IMR-90 (cell line): ENCODE measurements around the gene PFN1. TPM values are rescaled to one million over a fixed set of nuclear protein-coding genes. Genes with fewer than 3 reads are reported as not detected.
A peak's percentile ranks its signal among the peaks of the same experiment; 100 is the strongest.

Experiments
- ATAC-seq: fragments of 200-7000 bp; cut with Tn5 transposase; 2 replicates; pipeline ENCODE4 v1.9.1; 2020; ENCODE audit warnings: low read depth, mild to moderate bottlenecking, moderate library complexity
- BruUV-seq: library from RNA; stranded (reverse); fragments of 400-500 nt; replicated peaks from 2 replicates; lab custom pipeline; 2021; lab: Mats Ljungman, UMichigan
- CTCF ChIA-PET: fragments of 300-600 bp; formaldehyde crosslinking; extraction: SDS; loops from one replicate; lab custom pipeline; 2021; ENCODE audit warnings: antibody characterized with exemption; lab: Yijun Ruan, JAX
- POLR2A ChIA-PET: fragments of 300-600 bp; sonication (Branson Sonifier 250); formaldehyde crosslinking; loops from one replicate; lab custom pipeline; 2022; ENCODE audit warnings: antibody characterized with exemption; ENCODE audit not compliant: unreplicated experiment; lab: Charles Lee
- DNase-seq: peaks from one replicate; pipeline ENCODE4 v3.0.0; 2013
- H2AFZ ChIP-seq: replicated peaks from 2 replicates; pipeline ENCODE3; 2013; ENCODE audit warnings: low read length, mild to moderate bottlenecking; ENCODE audit not compliant: poor library complexity
- H2AK5ac ChIP-seq: 2 replicates; pipeline ENCODE4 v1.6.1; 2013; ENCODE audit warnings: low read depth, low read length, inconsistent platforms
- H2AK9ac ChIP-seq: replicated peaks from 2 replicates; pipeline ENCODE3; 2013; ENCODE audit warnings: mild to moderate bottlenecking, low read depth, low read length, moderate library complexity; ENCODE audit not compliant: poor library complexity
- H2BK120ac ChIP-seq: 2 replicates; pipeline ENCODE4 v1.6.1; 2013; ENCODE audit warnings: low read depth, low read length, inconsistent platforms
- H2BK15ac ChIP-seq: 3 replicates; pipeline ENCODE4 v1.6.1; 2013; ENCODE audit warnings: low read depth, low read length, inconsistent platforms
- H2BK20ac ChIP-seq: 2 replicates; pipeline ENCODE4 v1.6.1; 2013; ENCODE audit warnings: low read depth, mild to moderate bottlenecking, inconsistent platforms, low read length, moderate library complexity
- H2BK5ac ChIP-seq: 2 replicates; pipeline ENCODE4 v1.6.1; 2013; ENCODE audit warnings: mild to moderate bottlenecking, low read depth, low read length, inconsistent platforms; ENCODE audit not compliant: poor library complexity, severe bottlenecking
- H3K14ac ChIP-seq: replicated peaks from 2 replicates; pipeline ENCODE4 v1.6.1; 2013; ENCODE audit warnings: low read depth, low read length, inconsistent platforms
- H3K18ac ChIP-seq: 2 replicates; pipeline ENCODE4 v1.6.1; 2013; ENCODE audit warnings: low read depth, low read length, control low read depth
- H3K23ac ChIP-seq: 2 replicates; pipeline ENCODE4 v1.6.1; 2013; ENCODE audit warnings: low read depth, low read length, inconsistent platforms
- H3K27ac ChIP-seq: 2 replicates; pipeline ENCODE4 v1.5.1; 2013; ENCODE audit warnings: mild to moderate bottlenecking, control low read depth, low read length; ENCODE audit not compliant: insufficient read depth
- H3K27me3 ChIP-seq: 2 replicates; pipeline ENCODE4 v1.6.1; 2013; ENCODE audit warnings: low read length; ENCODE audit not compliant: control insufficient read depth, insufficient read depth
- H3K36me3 ChIP-seq: 2 replicates; pipeline ENCODE4 v1.6.1; 2013; ENCODE audit warnings: low read length, mixed read lengths; ENCODE audit not compliant: control insufficient read depth, insufficient read depth
- H3K4ac ChIP-seq: 2 replicates; pipeline ENCODE4 v1.6.1; 2013; ENCODE audit warnings: low read depth, low read length, inconsistent platforms
- H3K4me1 ChIP-seq: 2 replicates; pipeline ENCODE4 v1.6.1; 2013; ENCODE audit warnings: low read length, mixed read lengths; ENCODE audit not compliant: control insufficient read depth, insufficient read depth
- H3K4me2 ChIP-seq: 2 replicates; pipeline ENCODE4 v1.6.1; 2013; ENCODE audit warnings: low read depth, mild to moderate bottlenecking, control low read depth, low read length, moderate library complexity
- H3K4me3 ChIP-seq: 2 replicates; pipeline ENCODE4 v1.5.1; 2013; ENCODE audit warnings: low read depth, mild to moderate bottlenecking, control low read depth, low read length, moderate library complexity; ENCODE audit not compliant: insufficient read depth
- H3K56ac ChIP-seq: 2 replicates; pipeline ENCODE4 v1.6.1; 2013; ENCODE audit warnings: low read length, inconsistent platforms; ENCODE audit not compliant: insufficient read depth; ENCODE audit errors: extremely low read depth
- H3K79me1 ChIP-seq, 2 experiments: 2 replicates each; pipeline ENCODE4 v1.6.1; 2013; ENCODE audit warnings: low read length in 2 of 2, inconsistent platforms in 1 of 2, low read depth in 1 of 2
- H3K9ac ChIP-seq: 2 replicates; pipeline ENCODE4 v1.6.1; 2013; ENCODE audit warnings: low read depth, low read length, control low read depth
- H3K9me1 ChIP-seq: 2 replicates; pipeline ENCODE4 v1.6.1; 2013; ENCODE audit warnings: low read length, inconsistent platforms; ENCODE audit not compliant: insufficient read depth
- H3K9me3 ChIP-seq: 2 replicates; pipeline ENCODE4 v1.6.1; 2013; ENCODE audit warnings: low read length; ENCODE audit not compliant: control insufficient read depth, insufficient read depth
- H4K20me1 ChIP-seq: 2 replicates; pipeline ENCODE4 v1.6.1; 2013; ENCODE audit warnings: low read length, inconsistent platforms; ENCODE audit not compliant: insufficient read depth
- H4K5ac ChIP-seq: 2 replicates; pipeline ENCODE4 v1.6.1; 2013; ENCODE audit warnings: mild to moderate bottlenecking, low read depth, low read length, control low read depth
- H4K8ac ChIP-seq, 2 experiments: 2 replicates each; pipeline ENCODE4 v1.6.1; 2013; ENCODE audit warnings: low read depth in 2 of 2, low read length in 2 of 2, control low read depth in 1 of 2, inconsistent platforms in 1 of 2
- H4K91ac ChIP-seq: 2 replicates; pipeline ENCODE4 v1.6.1; 2013; ENCODE audit warnings: low read depth, low read length, inconsistent platforms; ENCODE audit not compliant: insufficient read depth
- CHD1 ChIP-seq: IDR thresholded peaks from 2 replicates; pipeline ENCODE4 v1.6.1; 2012; ENCODE audit warnings: low read depth, low read length, improper control_type of control experiment
- POLR2A ChIP-seq: IDR thresholded peaks from 2 replicates; pipeline ENCODE4 v1.6.1; 2012; ENCODE audit warnings: mild to moderate bottlenecking, low read depth, low read length
- WGBS, 2 experiments: methylation state at CpG; one replicate each; pipeline versions ENCODE4 v1.1.5 to v1.1.7; 2013; ENCODE audit warnings: missing lambda C conversion rate in 2 of 2; ENCODE audit not compliant: insufficient read length in 1 of 2; ENCODE audit errors: extremely low coverage in 2 of 2; 5-methylcytosine and 5-hydroxymethylcytosine counted together
- dilution Hi-C: fragments of 300-500 bp; cut with HindIII; formaldehyde crosslinking; loops from one replicate; pipeline ENCODE4 v1.14.3; 2018; ENCODE audit warnings: low sequenced_read_pairs; ENCODE audit not compliant: unreplicated experiment
- in situ Hi-C: fragments of 300-500 bp; cut with MboI; formaldehyde crosslinking; loops from 3 replicates; pipeline ENCODE4 v1.14.3; 2019; ENCODE audit warnings: low sequenced_read_pairs, inconsistent platforms, mixed read lengths
- intact Hi-C: fragments of 100-400 bp; cut with micrococcal nuclease; formaldehyde crosslinking; loops from 2 replicates; pipeline ENCODE4 v1.10.0; 2022
- polyA plus RNA-seq, 3 experiments: library from polyadenylated mRNA; depleted of rRNA; stranded (reverse); fragments of >200 nt; gene quantifications; 2 replicates each; pipeline ENCODE4 v1.2.3, GENCODE V29; 2012; ENCODE audit warnings: low replicate concordance in 1 of 3
- total RNA-seq: library from RNA; depleted of rRNA; stranded (reverse); fragments of >200 nt; gene quantifications from 2 replicates; pipeline ENCODE4 v1.2.3, GENCODE V29; 2012
- TF ChIP-seq, protein P1 (sequence below): fragments of 150-350 bp; IDR thresholded peaks from 2 replicates; pipeline ENCODE4 v1.6.1; 2017; ENCODE audit warnings: mild to moderate bottlenecking, antibody characterized with exemption, low read length, low read depth

The PFN1 gene
- total and polyA plus RNA-seq, 2 of the 4 experiments (the other 2 are of a cell fraction) = 348 to 1,671 TPM

DNA sequence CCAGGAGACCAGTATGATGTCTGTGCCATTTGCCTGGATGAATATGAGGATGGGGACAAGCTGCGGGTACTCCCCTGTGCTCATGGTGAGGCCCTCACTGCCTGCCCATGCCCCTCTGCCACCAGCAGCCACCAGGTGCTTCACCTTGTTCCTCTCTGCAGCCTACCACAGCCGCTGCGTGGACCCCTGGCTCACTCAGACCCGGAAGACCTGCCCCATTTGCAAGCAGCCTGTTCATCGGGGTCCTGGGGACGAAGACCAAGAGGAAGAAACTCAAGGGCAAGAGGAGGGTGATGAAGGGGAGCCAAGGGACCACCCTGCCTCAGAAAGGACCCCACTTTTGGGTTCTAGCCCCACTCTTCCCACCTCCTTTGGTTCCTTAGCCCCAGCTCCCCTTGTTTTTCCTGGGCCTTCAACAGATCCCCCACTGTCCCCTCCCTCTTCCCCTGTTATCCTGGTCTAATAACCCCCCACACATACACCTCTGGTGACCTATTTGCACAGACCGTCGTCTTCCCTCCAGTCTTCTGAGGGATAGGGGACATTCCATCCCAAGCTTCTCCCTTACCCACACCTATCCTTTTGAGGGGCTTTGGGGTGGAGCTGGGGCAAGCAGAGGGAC, 3.7 kb downstream of the PFN1 start:
- Histone ChIP-seq H4K91ac (no peak overlapping the region), H3K4ac (peak overlapping the region; percentile 64), H2AK9ac (peak overlapping the region; percentile 53), H3K9me3 (no peaks in the 10 kb centered on the region), H4K5ac (no peak overlapping the region), H3K23ac (0 out of 2 replicates have a peak overlapping the region, but pooled peaks have one; percentile 41), H4K8ac (peak overlapping the region in 1 of 2 experiments; percentile 21; a peak in 2 of 4 replicates), H2BK20ac (no peak overlapping the region), H3K27ac (peak overlapping the region; percentile 42), H3K79me1 (peaks cover 12 to 44% of the 10 kb centered on the region in 2 experiments; a peak in 3 of 4 replicates), H3K18ac (no peak overlapping the region), H3K36me3 (peaks cover 41% of the 10 kb centered on the region), H3K56ac (peak overlapping the region; percentile 26; the same call in 1 of the 2 replicates), H3K9me1 (peaks cover 7% of the 10 kb centered on the region; the same call in 1 of the 2 replicates), H3K27me3 (no peaks in the 10 kb centered on the region), H3K14ac (peak overlapping the region; percentile 42; the same call in 1 of the 2 replicates), H2AFZ (no peak overlapping the region), H2BK120ac (no peak overlapping the region), H2AK5ac (peak overlapping the region; percentile 77), H3K4me3 (no peak overlapping the region), H3K4me1 (peaks cover 12% of the 10 kb centered on the region), H2BK5ac (peak overlapping the region; percentile 47), H4K20me1 (peaks cover 66% of the 10 kb centered on the region), H2BK15ac (no peak overlapping the region), H3K9ac (peak overlapping the region; percentile 20; the same call in 1 of the 2 replicates), H3K4me2 (peak overlapping the region; percentile 6; the same call in 1 of the 2 replicates)
- BruUV-seq = TSS peak; percentile 68
- dilution Hi-C loops = no loop called here
- ATAC-seq (no peak), DNase-seq (no peak)
- intact Hi-C loops = no loop called here
- TF ChIP-seq, protein P1, sequence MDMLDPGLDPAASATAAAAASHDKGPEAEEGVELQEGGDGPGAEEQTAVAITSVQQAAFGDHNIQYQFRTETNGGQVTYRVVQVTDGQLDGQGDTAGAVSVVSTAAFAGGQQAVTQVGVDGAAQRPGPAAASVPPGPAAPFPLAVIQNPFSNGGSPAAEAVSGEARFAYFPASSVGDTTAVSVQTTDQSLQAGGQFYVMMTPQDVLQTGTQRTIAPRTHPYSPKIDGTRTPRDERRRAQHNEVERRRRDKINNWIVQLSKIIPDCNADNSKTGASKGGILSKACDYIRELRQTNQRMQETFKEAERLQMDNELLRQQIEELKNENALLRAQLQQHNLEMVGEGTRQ = no peak
- TF ChIP-seq CHD1 (no peak), POLR2A (peak; percentile 30; the same call in 1 of the 2 replicates)
- POLR2A ChIA-PET = interaction anchor here (0.7 to 2.2 kb wide), 3 partner anchors 23 to 52 kb away, joined by 3 to 6 read pairs (median 4); partner anchors contain the start of genes CAMTA2, INCA1 and SPAG7
- in situ Hi-C loops = no loop called here
- no CpG with 5 or more reads among the region's 8 CpGs for WGBS, 2 experiments
- CTCF ChIA-PET = no interaction called here
